ENCODE data around the gene TPK1. TPM values are rescaled to one million over a fixed set of nuclear protein-coding genes. Genes with fewer than 3 reads are reported as not detected.

TPK1 gene
- total RNA-seq, 1 donor from 2014 or later, result 3.5 TPM

- Mint-ChIP-seq H3K4me3 (ENCODE audit: unreplicated experiment) (no peak overlapping the region), H3K36me3 (ENCODE audit: low read depth) (no peaks in the 10 kb centered on the region), H3K27ac (ENCODE audit: unreplicated experiment) (no peak overlapping the region), H3K27me3 (ENCODE audit: low read depth) (peaks cover 11% of the 10 kb centered on the region), H3K9me3 (ENCODE audit: low read depth) (no peaks in the 10 kb centered on the region), H3K4me1 (ENCODE audit: low read depth) (no peaks in the 10 kb centered on the region)
- no peak for TF ChIP-seq CTCF (IDR thresholded peaks at IDR 0.05)
- no peak for DNase-seq (ENCODE audit: low spot score)
Measured at GRCh38 chr7:144676492-144676891, 159.4 kb downstream of the TPK1 start.

DNA sequence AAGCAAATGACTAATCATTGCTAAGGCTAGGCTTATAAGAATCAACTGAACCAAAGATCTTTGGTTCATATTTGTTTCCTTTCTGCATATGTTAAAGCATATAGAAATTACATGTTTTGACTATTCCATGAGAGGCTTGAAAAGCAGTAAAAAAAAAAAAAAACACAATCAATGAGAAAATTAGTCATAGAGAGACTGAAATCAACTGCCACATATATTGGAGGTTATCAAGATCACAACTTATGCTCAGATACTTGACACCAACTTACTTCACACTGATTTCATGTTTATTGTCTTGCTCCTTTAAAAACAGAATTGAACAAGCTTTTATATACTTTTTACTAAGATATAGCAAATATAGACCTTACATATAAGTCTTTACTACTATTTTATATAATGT, 161.3 kb downstream of the TPK1 start:
- Mint-ChIP-seq H3K4me3 (ENCODE audit: unreplicated experiment) (no peak overlapping the region), H3K9me3 (ENCODE audit: low read depth) (no peaks in the 10 kb centered on the region), H3K27ac (ENCODE audit: unreplicated experiment) (no peak overlapping the region), H3K36me3 (ENCODE audit: low read depth) (no peaks in the 10 kb centered on the region), H3K4me1 (ENCODE audit: low read depth) (no peaks in the 10 kb centered on the region), H3K27me3 (ENCODE audit: low read depth) (peaks cover 15% of the 10 kb centered on the region)
- no peak for TF ChIP-seq CTCF (IDR thresholded peaks at IDR 0.05)
- DNase-seq (ENCODE audit: low spot score), result no peak

DNA sequence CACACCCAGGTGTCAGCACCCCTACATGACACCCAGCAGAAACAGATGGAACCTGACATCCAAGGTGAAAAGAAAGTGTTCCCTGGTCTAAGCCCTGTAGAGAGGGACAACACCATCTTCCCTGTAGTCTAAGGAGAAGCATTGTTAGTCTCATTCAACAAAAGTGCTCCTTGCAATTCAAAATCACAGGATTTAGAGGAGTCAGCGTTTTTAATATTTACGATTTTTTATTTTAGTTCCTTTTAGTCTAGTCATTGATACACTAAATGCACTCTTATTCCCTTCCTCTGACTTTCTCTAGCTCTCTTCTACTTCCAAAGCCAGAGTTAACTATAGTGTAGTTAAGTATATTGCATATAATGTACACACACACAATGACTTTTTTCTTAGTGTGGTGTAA, 163.0 kb downstream of the TPK1 start:
- no peaks in the 10 kb centered on the region for H3K4me1 Mint-ChIP-seq (ENCODE audit: low read depth)
- H3K9me3 Mint-ChIP-seq (ENCODE audit: low read depth), result no peaks in the 10 kb centered on the region
- no peak overlapping the region for H3K27ac Mint-ChIP-seq (ENCODE audit: unreplicated experiment)
- H3K36me3 Mint-ChIP-seq (ENCODE audit: low read depth), result no peaks in the 10 kb centered on the region
- no peak for DNase-seq (ENCODE audit: low spot score)
- TF ChIP-seq CTCF (IDR thresholded peaks at IDR 0.05), result no peak
- no peak overlapping the region for H3K4me3 Mint-ChIP-seq (ENCODE audit: unreplicated experiment)
- H3K27me3 Mint-ChIP-seq (ENCODE audit: low read depth), result peaks cover 12% of the 10 kb centered on the region

- Mint-ChIP-seq H3K27me3 (ENCODE audit: low read depth) (peaks cover 8% of the 10 kb centered on the region), H3K27ac (ENCODE audit: unreplicated experiment) (no peak overlapping the region), H3K4me1 (ENCODE audit: low read depth) (no peaks in the 10 kb centered on the region), H3K4me3 (ENCODE audit: unreplicated experiment) (no peak overlapping the region), H3K9me3 (ENCODE audit: low read depth) (no peaks in the 10 kb centered on the region), H3K36me3 (ENCODE audit: low read depth) (no peaks in the 10 kb centered on the region)
- TF ChIP-seq CTCF (IDR thresholded peaks at IDR 0.05), result no peak
- no peak for DNase-seq (ENCODE audit: low spot score)
Measured at GRCh38 chr7:144671429-144671828, 164.4 kb downstream of the TPK1 start.

GRCh38 chr7:144670218-144670617, 165.6 kb downstream of the TPK1 start:
- H3K4me1 Mint-ChIP-seq (ENCODE audit: low read depth), result no peaks in the 10 kb centered on the region
- TF ChIP-seq CTCF (IDR thresholded peaks at IDR 0.05), result peak; percentile 71
- H3K27me3 Mint-ChIP-seq (ENCODE audit: low read depth), result peaks cover 8% of the 10 kb centered on the region
- no peak for DNase-seq (ENCODE audit: low spot score)
- no peak overlapping the region for H3K27ac Mint-ChIP-seq (ENCODE audit: unreplicated experiment)
- no peaks in the 10 kb centered on the region for H3K36me3 Mint-ChIP-seq (ENCODE audit: low read depth)
- H3K4me3 Mint-ChIP-seq (ENCODE audit: unreplicated experiment), result no peak overlapping the region
- no peaks in the 10 kb centered on the region for H3K9me3 Mint-ChIP-seq (ENCODE audit: low read depth)

All from chondrocyte (in vitro differentiated cells).